GM12865 (cell line): ENCODE data around the gene IL18R1.

Experiments
- DNase-seq: peaks from one replicate; pipeline ENCODE4 v3.0.0; 2010; ENCODE audit warnings: low read depth
- H3K4me3 ChIP-seq: 2 replicates; pipeline ENCODE4 v1.5.1; 2011; ENCODE audit warnings: mild to moderate bottlenecking, low read depth, low read length, control low read depth
- TF ChIP-seq, protein P1 (sequence below): IDR thresholded peaks from 2 replicates; pipeline ENCODE4 v1.5.1; 2011; ENCODE audit warnings: low read length, control low read depth, low read depth, inconsistent platforms; ENCODE audit not compliant: insufficient read depth; ENCODE audit errors: missing control alignments

The IL18R1 gene

GRCh38 chr2:102396012-102396411 is 40.4 kb downstream of the IL18R1 start:
- H3K4me3 ChIP-seq, result no peak overlapping the region
- DNase-seq, result no peak
- TF ChIP-seq, protein P1, sequence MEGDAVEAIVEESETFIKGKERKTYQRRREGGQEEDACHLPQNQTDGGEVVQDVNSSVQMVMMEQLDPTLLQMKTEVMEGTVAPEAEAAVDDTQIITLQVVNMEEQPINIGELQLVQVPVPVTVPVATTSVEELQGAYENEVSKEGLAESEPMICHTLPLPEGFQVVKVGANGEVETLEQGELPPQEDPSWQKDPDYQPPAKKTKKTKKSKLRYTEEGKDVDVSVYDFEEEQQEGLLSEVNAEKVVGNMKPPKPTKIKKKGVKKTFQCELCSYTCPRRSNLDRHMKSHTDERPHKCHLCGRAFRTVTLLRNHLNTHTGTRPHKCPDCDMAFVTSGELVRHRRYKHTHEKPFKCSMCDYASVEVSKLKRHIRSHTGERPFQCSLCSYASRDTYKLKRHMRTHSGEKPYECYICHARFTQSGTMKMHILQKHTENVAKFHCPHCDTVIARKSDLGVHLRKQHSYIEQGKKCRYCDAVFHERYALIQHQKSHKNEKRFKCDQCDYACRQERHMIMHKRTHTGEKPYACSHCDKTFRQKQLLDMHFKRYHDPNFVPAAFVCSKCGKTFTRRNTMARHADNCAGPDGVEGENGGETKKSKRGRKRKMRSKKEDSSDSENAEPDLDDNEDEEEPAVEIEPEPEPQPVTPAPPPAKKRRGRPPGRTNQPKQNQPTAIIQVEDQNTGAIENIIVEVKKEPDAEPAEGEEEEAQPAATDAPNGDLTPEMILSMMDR, result no peak

GRCh38 chr2:102397209-102397608 is 41.6 kb downstream of the IL18R1 start:
- TF ChIP-seq, protein P1, result no peak
- H3K4me3 ChIP-seq, result no peak overlapping the region
- DNase-seq, result no peak

GRCh38 chr2:102399499-102400141 is 44.0 kb downstream of the IL18R1 start:
- H3K4me3 ChIP-seq, result no peak overlapping the region
- no peak for DNase-seq
- TF ChIP-seq, protein P1, result no peak

GRCh38 chr2:102401456-102401855 is 45.9 kb downstream of the IL18R1 start:
- TF ChIP-seq, protein P1, result no peak
- H3K4me3 ChIP-seq, result no peak overlapping the region
- no peak for DNase-seq

GRCh38 chr2:102401865-102402264 is 46.3 kb downstream of the IL18R1 start:
- DNase-seq, result no peak
- no peak overlapping the region for H3K4me3 ChIP-seq
- TF ChIP-seq, protein P1, result no peak

- no peak for DNase-seq
- no peak overlapping the region for H3K4me3 ChIP-seq
- TF ChIP-seq, protein P1, result no peak
Measured at GRCh38 chr2:102410952-102411351, 55.4 kb downstream of the IL18R1 start.

GRCh38 chr2:102412199-102412598 is 56.6 kb downstream of the IL18R1 start:
- no peak overlapping the region for H3K4me3 ChIP-seq
- no peak for DNase-seq
- TF ChIP-seq, protein P1, result no peak
